Fibroblast of the aortic adventitia (primary cell): ENCODE data around the gene ARHGAP6. TPM values are rescaled to one million over a fixed set of nuclear protein-coding genes. Genes with fewer than 3 reads are reported as not detected.
A peak's percentile ranks its signal among the peaks of the same experiment; 100 is the strongest.
"Not testable (repeated sequence)": the region's sequence is repeated elsewhere in the genome, so short reads cannot be mapped to it uniquely, and the experiment has no call there.

Experiments
- DNase-seq: peaks from one replicate; pipeline ENCODE4 v3.0.0-alpha.2; 2010; ENCODE audit warnings: low read depth
- H3K4me3 ChIP-seq: 2 replicates; pipeline ENCODE4 v1.5.1; 2011; ENCODE audit warnings: low read depth, mild to moderate bottlenecking, control low read depth, low read length, moderate library complexity
- total RNA-seq: library from RNA; depleted of rRNA; stranded (reverse); fragments of >200 nt; gene quantifications from 2 replicates; pipeline ENCODE4 v1.2.3, GENCODE V29; 2012; ENCODE audit warnings: low replicate concordance
- TF ChIP-seq, protein P1 (sequence below): IDR thresholded peaks from 2 replicates; pipeline ENCODE4 v1.5.1; 2011; ENCODE audit warnings: mild to moderate bottlenecking, low read length, control low read depth, inconsistent platforms; ENCODE audit not compliant: insufficient read depth

Gene ARHGAP6
- total RNA-seq, 1 donor, result 16.9 TPM

DNA sequence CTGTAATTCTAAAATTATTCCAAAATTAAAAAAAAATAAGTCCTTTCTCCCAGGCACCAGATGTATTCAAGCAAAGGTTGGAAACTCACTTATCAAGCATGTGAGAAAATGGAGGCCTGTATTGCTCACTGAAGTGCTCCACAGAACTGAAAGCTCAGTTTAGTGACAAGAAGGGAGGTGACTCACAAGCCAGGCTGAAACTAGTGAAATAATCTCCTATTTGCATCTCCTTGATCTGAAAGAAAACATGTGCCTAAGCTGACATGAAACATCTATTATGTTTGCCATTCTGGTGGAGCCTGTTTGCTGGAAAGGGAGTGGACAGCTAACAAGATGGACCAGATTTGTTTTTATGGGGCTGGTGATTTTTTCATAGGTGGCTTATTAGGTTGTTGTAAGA is 426.5 kb downstream of the ARHGAP6 start:
- TF ChIP-seq, protein P1, sequence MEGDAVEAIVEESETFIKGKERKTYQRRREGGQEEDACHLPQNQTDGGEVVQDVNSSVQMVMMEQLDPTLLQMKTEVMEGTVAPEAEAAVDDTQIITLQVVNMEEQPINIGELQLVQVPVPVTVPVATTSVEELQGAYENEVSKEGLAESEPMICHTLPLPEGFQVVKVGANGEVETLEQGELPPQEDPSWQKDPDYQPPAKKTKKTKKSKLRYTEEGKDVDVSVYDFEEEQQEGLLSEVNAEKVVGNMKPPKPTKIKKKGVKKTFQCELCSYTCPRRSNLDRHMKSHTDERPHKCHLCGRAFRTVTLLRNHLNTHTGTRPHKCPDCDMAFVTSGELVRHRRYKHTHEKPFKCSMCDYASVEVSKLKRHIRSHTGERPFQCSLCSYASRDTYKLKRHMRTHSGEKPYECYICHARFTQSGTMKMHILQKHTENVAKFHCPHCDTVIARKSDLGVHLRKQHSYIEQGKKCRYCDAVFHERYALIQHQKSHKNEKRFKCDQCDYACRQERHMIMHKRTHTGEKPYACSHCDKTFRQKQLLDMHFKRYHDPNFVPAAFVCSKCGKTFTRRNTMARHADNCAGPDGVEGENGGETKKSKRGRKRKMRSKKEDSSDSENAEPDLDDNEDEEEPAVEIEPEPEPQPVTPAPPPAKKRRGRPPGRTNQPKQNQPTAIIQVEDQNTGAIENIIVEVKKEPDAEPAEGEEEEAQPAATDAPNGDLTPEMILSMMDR, result no peak
- no peak overlapping the region for H3K4me3 ChIP-seq
- DNase-seq, result peak; percentile 70

- H3K4me3 ChIP-seq, DNase-seq: not testable (repeated sequence)
These were observed 430.3 kb downstream of the ARHGAP6 start for GRCh38 chrX:11235377-11235776.

DNA sequence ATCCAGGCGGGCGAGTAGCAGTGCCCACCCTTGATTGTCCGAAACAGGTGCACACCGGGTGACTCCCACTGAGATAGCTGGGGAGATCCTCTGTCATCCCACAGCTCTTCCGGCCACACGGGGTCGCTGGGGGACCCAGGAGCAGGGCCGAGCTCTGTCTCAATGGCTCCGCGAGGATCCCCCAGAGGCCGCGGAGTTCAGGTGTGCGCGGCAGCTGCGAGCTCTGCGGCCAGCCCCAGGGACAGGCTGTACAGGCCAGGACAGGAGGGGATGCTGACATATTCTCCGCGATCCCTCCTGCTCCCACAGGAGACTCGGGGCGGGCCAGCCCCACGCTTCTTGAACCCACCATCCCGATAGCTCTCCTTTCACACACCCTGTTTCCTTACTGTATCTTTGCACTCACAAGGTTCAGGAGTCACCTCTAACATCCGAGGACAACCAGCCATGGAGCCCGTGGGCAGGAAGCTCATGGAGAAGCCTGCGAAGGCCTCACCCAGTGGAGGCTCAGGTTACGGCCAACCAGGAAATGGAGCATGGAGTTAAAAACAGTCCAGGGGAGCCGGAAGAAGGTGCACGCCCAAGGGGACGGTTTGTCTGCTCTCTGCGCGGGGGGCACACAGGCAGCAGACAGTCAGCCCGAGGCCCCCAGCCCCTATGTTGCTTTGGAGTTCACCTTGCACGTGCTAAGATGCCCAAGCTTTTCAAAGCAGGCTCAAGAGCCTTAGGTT is 450.4 kb downstream of the ARHGAP6 start:
- TF ChIP-seq, protein P1, result no peak
- DNase-seq, result no peak
- H3K4me3 ChIP-seq, result no peak overlapping the region

- TF ChIP-seq, protein P1, result no peak
- no peak for DNase-seq
- no peak overlapping the region for H3K4me3 ChIP-seq
These were observed 451.2 kb downstream of the ARHGAP6 start for GRCh38 chrX:11214346-11215190.

DNA sequence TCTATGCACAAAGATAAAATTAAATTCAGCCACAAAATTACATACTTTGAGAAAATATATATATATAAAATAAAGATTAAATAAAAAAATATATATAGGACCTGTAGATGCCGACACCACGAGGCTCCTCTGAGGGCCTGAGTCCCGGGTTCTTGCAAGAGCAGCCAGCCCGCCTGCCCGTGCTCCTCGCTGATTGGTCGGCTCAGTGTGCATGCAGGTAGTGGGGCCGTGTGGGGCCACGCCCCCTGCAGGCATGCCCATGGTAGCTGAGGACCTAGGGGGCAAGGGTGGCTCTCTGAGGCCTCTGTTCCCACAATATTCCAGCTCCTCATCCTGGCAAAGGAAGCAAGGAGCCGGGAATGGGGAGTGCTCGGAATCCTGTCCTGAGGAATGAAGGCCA is 453.0 kb downstream of the ARHGAP6 start:
- no peak overlapping the region for H3K4me3 ChIP-seq
- DNase-seq, result no peak
- TF ChIP-seq, protein P1, result no peak

DNA sequence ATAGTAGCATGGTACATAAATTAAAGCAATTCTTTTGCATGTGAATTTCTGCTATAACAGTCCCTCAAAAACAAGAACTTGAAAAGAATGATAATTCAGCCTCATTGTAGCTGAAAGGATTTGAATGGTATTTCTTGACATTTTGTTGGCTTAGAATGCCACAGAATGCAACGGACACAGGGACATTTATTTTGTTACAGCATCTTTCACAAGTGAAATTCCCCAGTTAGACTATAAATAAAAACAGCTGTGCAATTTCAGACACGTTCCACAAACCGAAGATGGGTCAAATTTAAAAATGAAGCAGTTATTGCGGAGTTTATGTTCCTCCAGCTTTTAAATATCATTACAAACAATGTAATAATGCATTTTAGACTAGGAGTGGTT is 455.3 kb downstream of the ARHGAP6 start:
- peak; percentile 29 for DNase-seq
- no peak overlapping the region for H3K4me3 ChIP-seq
- TF ChIP-seq, protein P1, result no peak

DNA sequence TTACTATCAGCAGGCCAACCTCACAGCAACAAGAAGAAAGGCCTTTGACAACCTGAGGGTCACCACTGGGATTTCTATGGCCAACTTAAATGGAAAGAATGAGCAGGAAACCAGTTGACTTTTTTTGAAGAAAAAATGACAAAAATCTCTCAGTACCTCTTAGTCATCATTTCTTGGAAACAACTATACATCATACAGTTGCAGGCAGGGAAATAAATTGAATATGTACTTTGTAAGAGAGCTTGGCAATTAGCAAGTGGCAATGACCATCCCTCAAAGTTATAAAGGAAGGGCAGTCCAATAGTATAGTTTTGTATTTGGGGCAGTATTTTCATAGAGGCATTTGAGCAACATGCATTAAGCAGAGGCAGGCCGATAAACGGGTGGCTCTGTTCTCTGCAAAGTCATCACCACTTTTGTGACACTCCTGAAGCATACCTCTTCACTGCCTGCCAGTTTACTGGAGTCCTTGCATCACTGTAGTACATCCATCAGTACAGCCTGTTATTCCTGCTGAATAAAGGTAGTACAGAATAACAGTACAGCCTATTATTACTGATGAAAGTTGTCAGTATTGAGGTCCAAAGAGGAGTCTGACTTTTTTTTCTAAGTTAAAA is 455.8 kb downstream of the ARHGAP6 start:
- TF ChIP-seq, protein P1, result no peak
- peak; percentile 18 for DNase-seq
- no peak overlapping the region for H3K4me3 ChIP-seq
